Measurements from ENCODE around the gene TPP1. TPM values are rescaled to one million over a fixed set of nuclear protein-coding genes. Genes with fewer than 3 reads are reported as not detected.

Gene TPP1
- total and polyA plus RNA-seq, 2 of the 13 experiments (the other 11 are each of a cell fraction or from before 2014, with no cell fraction given): 13.9 to 74.6 TPM

DNA sequence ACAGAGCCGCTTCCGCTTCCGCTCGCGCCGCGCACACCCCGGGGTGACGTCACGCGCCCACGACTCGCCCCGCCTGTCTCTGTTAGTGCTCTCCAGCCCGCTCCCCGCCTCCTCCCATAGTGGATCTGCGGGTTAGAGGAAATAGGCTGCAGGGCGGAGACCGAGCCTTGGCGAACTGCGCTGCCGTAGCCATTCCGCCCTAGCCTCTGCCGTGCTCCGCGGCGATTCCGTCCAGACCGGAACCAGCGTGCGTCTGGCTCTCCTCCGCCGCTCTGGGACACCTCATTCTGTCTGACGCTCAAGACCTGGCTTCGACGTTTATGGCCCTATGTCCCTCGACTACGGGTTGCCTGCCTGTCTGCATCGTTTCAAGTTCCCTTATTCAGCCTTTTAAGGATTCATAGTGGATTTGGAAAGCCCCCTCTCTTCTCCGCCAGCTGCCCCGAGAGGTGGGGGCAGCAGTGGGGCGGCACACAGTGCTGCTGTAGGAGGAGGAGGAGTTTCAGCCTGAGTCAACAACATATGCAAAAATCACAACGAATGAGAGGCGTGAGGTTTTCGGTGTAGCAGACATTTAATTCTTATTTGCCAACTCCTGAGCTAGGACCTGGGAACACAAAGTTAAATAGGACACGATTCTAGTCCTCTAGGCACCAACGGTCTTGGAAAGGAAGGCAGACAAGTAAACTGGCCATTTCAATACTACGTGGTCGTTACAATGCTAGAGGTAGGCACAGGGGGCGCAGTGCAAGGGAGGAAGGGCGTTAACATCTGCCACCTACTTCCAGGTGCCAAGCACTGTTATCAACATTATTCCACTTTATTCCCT, 6.8 kb downstream of the TPP1 start, which contains the start of gene TAF10 (continued):
- TF ChIP-seq, protein P1, sequence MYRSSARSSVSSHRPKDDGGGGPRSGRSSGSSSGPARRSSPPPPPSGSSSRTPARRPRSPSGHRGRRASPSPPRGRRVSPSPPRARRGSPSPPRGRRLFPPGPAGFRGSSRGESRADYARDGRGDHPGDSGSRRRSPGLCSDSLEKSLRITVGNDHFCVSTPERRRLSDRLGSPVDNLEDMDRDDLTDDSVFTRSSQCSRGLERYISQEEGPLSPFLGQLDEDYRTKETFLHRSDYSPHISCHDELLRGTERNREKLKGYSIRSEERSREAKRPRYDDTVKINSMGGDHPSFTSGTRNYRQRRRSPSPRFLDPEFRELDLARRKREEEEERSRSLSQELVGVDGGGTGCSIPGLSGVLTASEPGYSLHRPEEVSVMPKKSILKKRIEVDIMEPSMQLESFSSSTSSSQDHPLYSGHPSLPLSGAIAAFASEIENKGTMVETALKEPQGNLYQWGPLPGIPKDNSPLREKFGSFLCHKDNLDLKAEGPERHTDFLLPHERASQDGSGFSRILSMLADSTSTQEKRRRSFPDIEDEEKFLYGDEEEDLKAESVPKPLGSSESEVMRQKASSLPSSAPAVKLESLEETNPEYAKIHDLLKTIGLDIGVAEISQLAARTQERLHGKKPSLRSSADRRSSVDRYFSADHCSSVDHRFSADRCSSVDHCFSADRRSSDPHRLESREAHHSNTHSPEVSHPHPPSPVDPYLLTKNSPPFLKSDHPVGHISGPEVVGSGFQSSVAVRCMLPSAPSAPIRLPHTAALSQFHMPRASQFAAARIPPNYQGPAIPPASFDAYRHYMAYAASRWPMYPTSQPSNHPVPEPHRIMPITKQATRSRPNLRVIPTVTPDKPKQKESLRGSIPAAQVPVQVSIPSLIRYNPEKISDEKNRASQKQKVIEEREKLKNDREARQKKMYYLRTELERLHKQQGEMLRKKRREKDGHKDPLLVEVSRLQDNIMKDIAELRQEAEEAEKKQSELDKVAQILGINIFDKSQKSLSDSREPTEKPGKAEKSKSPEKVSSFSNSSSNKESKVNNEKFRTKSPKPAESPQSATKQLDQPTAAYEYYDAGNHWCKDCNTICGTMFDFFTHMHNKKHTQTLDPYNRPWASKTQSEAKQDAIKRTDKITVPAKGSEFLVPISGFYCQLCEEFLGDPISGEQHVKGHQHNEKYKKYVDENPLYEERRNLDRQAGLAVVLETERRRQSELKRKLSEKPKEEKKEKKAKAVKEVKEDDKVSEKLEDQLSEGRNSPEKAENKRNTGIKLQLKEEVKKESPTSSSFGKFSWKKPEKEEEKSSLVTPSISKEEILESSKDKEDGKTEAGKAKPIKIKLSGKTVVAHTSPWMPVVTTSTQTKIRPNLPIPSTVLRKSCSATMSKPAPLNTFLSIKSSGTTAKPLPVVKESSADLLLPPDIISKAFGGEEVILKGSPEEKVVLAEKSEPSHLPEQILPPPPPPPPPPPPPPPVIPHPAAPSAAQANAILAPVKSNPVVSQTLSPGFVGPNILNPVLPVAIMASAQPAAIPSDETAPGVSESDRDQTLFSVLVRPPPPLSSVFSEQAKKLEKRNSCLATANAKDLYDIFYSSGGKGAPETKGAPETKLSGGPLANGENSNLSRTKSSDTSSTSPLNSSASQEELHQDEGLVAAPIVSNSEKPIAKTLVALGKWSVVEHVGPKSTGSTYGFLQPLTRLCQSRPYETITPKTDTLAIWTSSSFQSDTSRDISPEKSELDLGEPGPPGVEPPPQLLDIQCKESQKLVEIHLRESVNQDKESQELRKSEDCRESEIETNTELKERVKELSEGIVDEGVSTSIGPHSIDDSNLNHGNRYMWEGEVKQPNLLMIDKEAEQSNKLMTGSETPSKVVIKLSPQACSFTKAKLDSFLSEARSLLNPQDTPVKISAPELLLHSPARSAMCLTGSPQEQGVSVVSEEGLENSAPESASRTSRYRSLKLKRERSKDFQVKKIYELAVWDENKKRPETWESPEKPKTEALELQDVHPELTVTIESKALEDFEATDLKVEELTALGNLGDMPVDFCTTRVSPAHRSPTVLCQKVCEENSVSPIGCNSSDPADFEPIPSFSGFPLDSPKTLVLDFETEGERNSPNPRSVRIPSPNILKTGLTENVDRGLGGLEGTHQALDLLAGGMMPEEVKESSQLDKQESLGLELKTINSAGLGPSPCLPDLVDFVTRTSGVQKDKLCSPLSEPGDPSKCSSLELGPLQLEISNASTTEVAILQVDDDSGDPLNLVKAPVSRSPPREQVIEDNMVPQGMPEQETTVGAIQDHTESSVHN (CRISPR knock-in tag; IDR thresholded peaks at IDR 0.05): 0 out of 2 replicates have a peak, but pooled peaks have one; percentile 25
- TF ChIP-seq SRSF1 (optimal IDR thresholded peaks at IDR 0.05; ENCODE audit: low read depth, low read length) (peak; percentile 44), IRF2 (CRISPR knock-in tag; IDR thresholded peaks at IDR 0.05) (peak; percentile 56; the same call in 1 of the 2 replicates), ZBTB37 (CRISPR knock-in tag; IDR thresholded peaks at IDR 0.05) (no peak), MTF2 (CRISPR knock-in tag; IDR thresholded peaks at IDR 0.05; ENCODE audit: borderline replicate concordance) (peak; percentile 37; the same call in 1 of the 2 replicates), ELF1 (CRISPR knock-in tag; IDR thresholded peaks at IDR 0.05) (peak; percentile 87), ZNF546 (CRISPR knock-in tag; conservative IDR thresholded peaks at IDR 0.05) (0 out of 2 replicates have a peak, but pooled peaks have one; percentile 25), KLF6 (CRISPR knock-in tag; IDR thresholded peaks at IDR 0.05) (0 out of 2 replicates have a peak, but pooled peaks have one; percentile 49), ZBTB2 (CRISPR knock-in tag; IDR thresholded peaks at IDR 0.05; ENCODE audit: low read depth) (peak; percentile 81; the same call in 1 of the 2 replicates), ZNF451 (CRISPR knock-in tag; IDR thresholded peaks at IDR 0.05) (peak; percentile 70; the same call in 1 of the 2 replicates), ZGPAT (CRISPR knock-in tag; IDR thresholded peaks at IDR 0.05) (peak; percentile 82), HNRNPLL (IDR thresholded peaks at IDR 0.05; ENCODE audit: low read depth, low read length, poor library complexity, severe bottlenecking) (peak; percentile 99)
- TF ChIP-seq, protein P2, sequence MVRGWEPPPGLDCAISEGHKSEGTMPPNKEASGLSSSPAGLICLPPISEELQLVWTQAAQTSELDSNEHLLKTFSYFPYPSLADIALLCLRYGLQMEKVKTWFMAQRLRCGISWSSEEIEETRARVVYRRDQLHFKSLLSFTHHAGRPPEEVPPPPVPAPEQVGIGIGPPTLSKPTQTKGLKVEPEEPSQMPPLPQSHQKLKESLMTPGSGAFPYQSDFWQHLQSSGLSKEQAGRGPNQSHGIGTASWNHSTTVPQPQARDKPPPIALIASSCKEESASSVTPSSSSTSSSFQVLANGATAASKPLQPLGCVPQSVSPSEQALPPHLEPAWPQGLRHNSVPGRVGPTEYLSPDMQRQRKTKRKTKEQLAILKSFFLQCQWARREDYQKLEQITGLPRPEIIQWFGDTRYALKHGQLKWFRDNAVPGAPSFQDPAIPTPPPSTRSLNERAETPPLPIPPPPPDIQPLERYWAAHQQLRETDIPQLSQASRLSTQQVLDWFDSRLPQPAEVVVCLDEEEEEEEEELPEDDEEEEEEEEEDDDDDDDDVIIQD (CRISPR knock-in tag; IDR thresholded peaks at IDR 0.05; ENCODE audit: low read depth): no peak

Measured in HepG2 (cell line).